ENCODE measurements around the gene GPC6. TPM values are rescaled to one million over a fixed set of nuclear protein-coding genes. Genes with fewer than 3 reads are reported as not detected.

The GPC6 gene
- total RNA-seq, 1 experiment from 2014 or later: not detected

GRCh38 chr13:93766719-93767118 lies 540.1 kb downstream of the GPC6 start:
- no peak overlapping the region for H3K4me3 ChIP-seq
- no peaks in the 10 kb centered on the region for H3K27me3 ChIP-seq (ENCODE audit: insufficient read depth, low read depth)
- H3K27ac ChIP-seq: no peak overlapping the region
- no peak for DNase-seq
- BruUV-seq (replicated peaks): no TSS peak
- no peaks in the 10 kb centered on the region for H3K36me3 ChIP-seq (ENCODE audit: low read depth)
- H4K20me1 ChIP-seq (ENCODE audit: insufficient read depth): no peaks in the 10 kb centered on the region
- no peak overlapping the region for H3K4me2 ChIP-seq
- no peaks in the 10 kb centered on the region for H3K9me3 ChIP-seq (ENCODE audit: insufficient read depth, low read depth)
- ChIA-PET CTCF (interaction anchor here (0.5 kb wide), 1 partner anchor 178 kb away, joined by 8 read pairs; no protein-coding TSS in a partner anchor), POLR2A (ENCODE audit: unreplicated experiment) (no interaction called here)
- no peaks in the 10 kb centered on the region for H3F3A ChIP-seq (ENCODE audit: insufficient read depth, low read depth)
- H3K9me2 ChIP-seq (ENCODE audit: insufficient read depth): no peaks in the 10 kb centered on the region
- H2AFZ ChIP-seq: no peak overlapping the region
- H3K79me2 ChIP-seq (ENCODE audit: low read depth): no peaks in the 10 kb centered on the region
- no peaks in the 10 kb centered on the region for H3K4me1 ChIP-seq (replicated peaks; ENCODE audit: insufficient read depth)
- TF ChIP-seq EZH2 (IDR thresholded peaks at IDR 0.05; ENCODE audit: low read depth): no peak
- no peak for TF ChIP-seq CTCF (conservative IDR thresholded peaks at IDR 0.05)
- intact Hi-C loops (cut with micrococcal nuclease; ENCODE audit: unreplicated experiment): no loop called here

- BruUV-seq (replicated peaks): no TSS peak
- Histone ChIP-seq H3F3A (ENCODE audit: insufficient read depth, low read depth) (no peaks in the 10 kb centered on the region), H3K27me3 (ENCODE audit: insufficient read depth, low read depth) (no peaks in the 10 kb centered on the region), H3K9me2 (ENCODE audit: insufficient read depth) (no peaks in the 10 kb centered on the region), H3K4me2 (no peak overlapping the region), H3K4me3 (no peak overlapping the region), H3K36me3 (ENCODE audit: low read depth) (no peaks in the 10 kb centered on the region), H3K79me2 (ENCODE audit: low read depth) (no peaks in the 10 kb centered on the region), H3K4me1 (replicated peaks; ENCODE audit: insufficient read depth) (no peaks in the 10 kb centered on the region), H4K20me1 (ENCODE audit: insufficient read depth) (no peaks in the 10 kb centered on the region), H2AFZ (no peak overlapping the region; the same call in 1 of the 2 replicates), H3K27ac (no peak overlapping the region), H3K9me3 (ENCODE audit: insufficient read depth, low read depth) (no peaks in the 10 kb centered on the region)
- no peak for TF ChIP-seq EZH2 (IDR thresholded peaks at IDR 0.05; ENCODE audit: low read depth)
- no peak for TF ChIP-seq CTCF (conservative IDR thresholded peaks at IDR 0.05)
- ChIA-PET CTCF (interaction anchor here (0.5 kb wide), 1 partner anchor 179 kb away, joined by 8 read pairs; no protein-coding TSS in a partner anchor), POLR2A (ENCODE audit: unreplicated experiment) (no interaction called here)
- intact Hi-C loops (cut with micrococcal nuclease; ENCODE audit: unreplicated experiment): no loop called here
- no peak for DNase-seq
These were observed 540.7 kb downstream of the GPC6 start for GRCh38 chr13:93767180-93767916.

- no peaks in the 10 kb centered on the region for H3K9me2 ChIP-seq (ENCODE audit: insufficient read depth)
- H3K4me2 ChIP-seq: no peak overlapping the region
- DNase-seq: peak in 1 of 2 experiments; percentile 19
- H3K27ac ChIP-seq: no peak overlapping the region
- H4K20me1 ChIP-seq (ENCODE audit: insufficient read depth): no peaks in the 10 kb centered on the region
- no peak overlapping the region for H3K4me3 ChIP-seq
- no peak for TF ChIP-seq EZH2 (IDR thresholded peaks at IDR 0.05; ENCODE audit: low read depth)
- no peak for TF ChIP-seq CTCF (conservative IDR thresholded peaks at IDR 0.05)
- no peaks in the 10 kb centered on the region for H3F3A ChIP-seq (ENCODE audit: insufficient read depth, low read depth)
- H3K9me3 ChIP-seq (ENCODE audit: insufficient read depth, low read depth): no peaks in the 10 kb centered on the region
- no peak overlapping the region for H2AFZ ChIP-seq
- ChIA-PET POLR2A (ENCODE audit: unreplicated experiment) (no interaction called here), CTCF (no interaction called here)
- H3K36me3 ChIP-seq (ENCODE audit: low read depth): no peaks in the 10 kb centered on the region
- no TSS peak for BruUV-seq (replicated peaks)
- H3K79me2 ChIP-seq (ENCODE audit: low read depth): no peaks in the 10 kb centered on the region
- H3K27me3 ChIP-seq (ENCODE audit: insufficient read depth, low read depth): no peaks in the 10 kb centered on the region
- intact Hi-C loops (cut with micrococcal nuclease; ENCODE audit: unreplicated experiment): no loop called here
- H3K4me1 ChIP-seq (replicated peaks; ENCODE audit: insufficient read depth): no peaks in the 10 kb centered on the region
These were observed 541.4 kb downstream of the GPC6 start for GRCh38 chr13:93767917-93768409.
